Activated CD4-positive, alpha-beta memory T cell treated with anti-CD3 and anti-CD28 coated beads for 36 hours (primary cell): ENCODE measurements around the gene SRL. TPM values are rescaled to one million over a fixed set of nuclear protein-coding genes. Genes with fewer than 3 reads are reported as not detected.

Experiments
- CTCF ChIA-PET: fragments of 350-600 bp; sonication (Branson Sonifier 250); formaldehyde crosslinking; loops from one replicate; lab custom pipeline; 2021; ENCODE audit warnings: antibody characterized with exemption, inconsistent platforms; lab: Charles Lee
- POLR2A ChIA-PET: fragments of 350-600 bp; sonication (Branson Sonifier 250); formaldehyde crosslinking; loops from one replicate; lab custom pipeline; 2021; ENCODE audit warnings: antibody characterized with exemption; lab: Charles Lee
- DNase-seq: peaks from one replicate; pipeline ENCODE4 v3.0.0-alpha.2; 2020
- H3K27ac Mint-ChIP-seq: one replicate; pipeline ENCODE4 v1.8.0; 2021; ENCODE audit warnings: mixed read lengths
- H3K27me3 Mint-ChIP-seq: one replicate; pipeline ENCODE4 v1.8.0; 2021; ENCODE audit warnings: mixed read lengths
- H3K36me3 Mint-ChIP-seq: one replicate; pipeline ENCODE4 v1.8.0; 2021; ENCODE audit warnings: mixed read lengths
- H3K4me1 Mint-ChIP-seq: one replicate; pipeline ENCODE4 v1.8.0; 2021; ENCODE audit warnings: low read depth, mixed read lengths
- H3K4me3 Mint-ChIP-seq: one replicate; pipeline ENCODE4 v1.8.0; 2021; ENCODE audit warnings: mild to moderate bottlenecking, mixed read lengths
- H3K9me3 Mint-ChIP-seq: one replicate; pipeline ENCODE4 v1.8.0; 2021; ENCODE audit warnings: mixed read lengths
- intact Hi-C: fragments of 100-400 bp; cut with micrococcal nuclease; formaldehyde crosslinking; loops from one replicate; pipeline ENCODE4 v1.15.1; 2023
- total RNA-seq, 2 experiments: library from RNA; stranded (reverse); gene quantifications; one replicate each; pipeline ENCODE4 v1.2.3, GENCODE V29; 2021

The SRL gene
- total RNA-seq, 2 experiments from 2014 or later, result not detected

- POLR2A ChIA-PET, result no interaction called here
- Mint-ChIP-seq H3K9me3 (no peaks in the 10 kb centered on the region), H3K27me3 (no peaks in the 10 kb centered on the region), H3K36me3 (no peaks in the 10 kb centered on the region), H3K4me3 (no peak overlapping the region), H3K4me1 (no peaks in the 10 kb centered on the region), H3K27ac (no peak overlapping the region)
- DNase-seq, result no peak
- CTCF ChIA-PET, result interaction anchor here (0.9 to 3.3 kb wide), 2 partner anchors 10 to 61 kb away, joined by 4 to 15 read pairs; no protein-coding TSS in a partner anchor
- intact Hi-C loops, result no loop called here
These were observed 2.6 kb upstream of the SRL start for GRCh38 chr16:4244254-4245076.

- H3K27ac Mint-ChIP-seq, result no peak overlapping the region
- POLR2A ChIA-PET, result no interaction called here
- H3K4me3 Mint-ChIP-seq, result no peak overlapping the region
- H3K4me1 Mint-ChIP-seq, result no peaks in the 10 kb centered on the region
- intact Hi-C loops, result no loop called here
- H3K9me3 Mint-ChIP-seq, result no peaks in the 10 kb centered on the region
- no peaks in the 10 kb centered on the region for H3K36me3 Mint-ChIP-seq
- H3K27me3 Mint-ChIP-seq, result peaks cover 11% of the 10 kb centered on the region
- CTCF ChIA-PET, result no interaction called here
- DNase-seq, result no peak
These were observed 487 bp downstream of the SRL start for GRCh38 chr16:4241258-4241927.

GRCh38 chr16:4240624-4241023 is 1.3 kb downstream of the SRL start:
- H3K4me1 Mint-ChIP-seq, result no peaks in the 10 kb centered on the region
- H3K9me3 Mint-ChIP-seq, result no peaks in the 10 kb centered on the region
- intact Hi-C loops, result no loop called here
- no peak overlapping the region for H3K4me3 Mint-ChIP-seq
- no peak for DNase-seq
- no peaks in the 10 kb centered on the region for H3K36me3 Mint-ChIP-seq
- POLR2A ChIA-PET, result no interaction called here
- CTCF ChIA-PET, result no interaction called here
- peaks cover 11% of the 10 kb centered on the region for H3K27me3 Mint-ChIP-seq
- no peak overlapping the region for H3K27ac Mint-ChIP-seq

- ChIA-PET CTCF (no interaction called here), POLR2A (no interaction called here)
- H3K4me3 Mint-ChIP-seq, result no peak overlapping the region
- H3K27ac Mint-ChIP-seq, result no peak overlapping the region
- no peaks in the 10 kb centered on the region for H3K9me3 Mint-ChIP-seq
- no peaks in the 10 kb centered on the region for H3K36me3 Mint-ChIP-seq
- no peaks in the 10 kb centered on the region for H3K4me1 Mint-ChIP-seq
- H3K27me3 Mint-ChIP-seq, result peaks cover 13% of the 10 kb centered on the region
- DNase-seq, result no peak
- intact Hi-C loops, result no loop called here
These were observed 2.2 kb downstream of the SRL start for GRCh38 chr16:4239682-4240175.

- intact Hi-C loops, result no loop called here
- Mint-ChIP-seq H3K27ac (no peak overlapping the region), H3K27me3 (peaks cover 13% of the 10 kb centered on the region), H3K36me3 (no peaks in the 10 kb centered on the region), H3K9me3 (no peaks in the 10 kb centered on the region), H3K4me3 (no peak overlapping the region), H3K4me1 (no peaks in the 10 kb centered on the region)
- ChIA-PET POLR2A (no interaction called here), CTCF (interaction anchor here (3.4 kb wide), 1 partner anchor 15 kb away, joined by 12 read pairs; no protein-coding TSS in a partner anchor)
- DNase-seq, result no peak
These were observed 2.9 kb downstream of the SRL start for GRCh38 chr16:4239020-4239419.

- ChIA-PET POLR2A (no interaction called here), CTCF (interaction anchor here (1.0 kb wide), 1 partner anchor 1388 kb away, joined by 3 read pairs; no protein-coding TSS in a partner anchor)
- DNase-seq, result no peak
- no peak overlapping the region for H3K4me3 Mint-ChIP-seq
- no peaks in the 10 kb centered on the region for H3K9me3 Mint-ChIP-seq
- H3K27ac Mint-ChIP-seq, result no peak overlapping the region
- no peaks in the 10 kb centered on the region for H3K4me1 Mint-ChIP-seq
- H3K36me3 Mint-ChIP-seq, result no peaks in the 10 kb centered on the region
- H3K27me3 Mint-ChIP-seq, result peaks cover 13% of the 10 kb centered on the region
- intact Hi-C loops, result no loop called here
These were observed 8.4 kb downstream of the SRL start for GRCh38 chr16:4233431-4233830.

GRCh38 chr16:4232541-4233386 is 9.1 kb downstream of the SRL start:
- Mint-ChIP-seq H3K27ac (no peak overlapping the region), H3K27me3 (peaks cover 10% of the 10 kb centered on the region), H3K36me3 (no peaks in the 10 kb centered on the region), H3K4me3 (no peak overlapping the region), H3K9me3 (no peaks in the 10 kb centered on the region), H3K4me1 (no peaks in the 10 kb centered on the region)
- no peak for DNase-seq
- ChIA-PET POLR2A (no interaction called here), CTCF (interaction anchor here (1.0 kb wide), 1 partner anchor 1388 kb away, joined by 3 read pairs; no protein-coding TSS in a partner anchor)
- intact Hi-C loops, result no loop called here

- intact Hi-C loops, result no loop called here
- Mint-ChIP-seq H3K4me1 (no peaks in the 10 kb centered on the region), H3K9me3 (no peaks in the 10 kb centered on the region), H3K27me3 (peaks cover 2% of the 10 kb centered on the region), H3K4me3 (no peak overlapping the region), H3K36me3 (no peaks in the 10 kb centered on the region), H3K27ac (no peak overlapping the region)
- DNase-seq, result no peak
- POLR2A ChIA-PET, result no interaction called here
- CTCF ChIA-PET, result interaction anchor here (1.3 kb wide), 1 partner anchor 294 kb away, joined by 4 read pairs; no protein-coding TSS in a partner anchor
These were observed 10.0 kb downstream of the SRL start for GRCh38 chr16:4231886-4232285.

GRCh38 chr16:4231367-4231766 is 10.5 kb downstream of the SRL start:
- Mint-ChIP-seq H3K27me3 (peaks cover 2% of the 10 kb centered on the region), H3K36me3 (no peaks in the 10 kb centered on the region), H3K4me1 (no peaks in the 10 kb centered on the region), H3K9me3 (no peaks in the 10 kb centered on the region), H3K4me3 (no peak overlapping the region), H3K27ac (no peak overlapping the region)
- no peak for DNase-seq
- intact Hi-C loops, result no loop called here
- ChIA-PET POLR2A (no interaction called here), CTCF (interaction anchor here (1.3 kb wide), 1 partner anchor 294 kb away, joined by 4 read pairs; no protein-coding TSS in a partner anchor)

- no peaks in the 10 kb centered on the region for H3K27me3 Mint-ChIP-seq
- no peaks in the 10 kb centered on the region for H3K36me3 Mint-ChIP-seq
- no peak overlapping the region for H3K4me3 Mint-ChIP-seq
- no peak overlapping the region for H3K27ac Mint-ChIP-seq
- intact Hi-C loops, result no loop called here
- no peaks in the 10 kb centered on the region for H3K4me1 Mint-ChIP-seq
- DNase-seq, result no peak
- CTCF ChIA-PET, result no interaction called here
- no peaks in the 10 kb centered on the region for H3K9me3 Mint-ChIP-seq
- POLR2A ChIA-PET, result no interaction called here
These were observed 14.9 kb downstream of the SRL start for GRCh38 chr16:4227040-4227332.

- no peak for DNase-seq
- H3K4me1 Mint-ChIP-seq, result no peaks in the 10 kb centered on the region
- no peaks in the 10 kb centered on the region for H3K36me3 Mint-ChIP-seq
- no peak overlapping the region for H3K27ac Mint-ChIP-seq
- no peak overlapping the region for H3K4me3 Mint-ChIP-seq
- ChIA-PET CTCF (no interaction called here), POLR2A (no interaction called here)
- intact Hi-C loops, result no loop called here
- no peaks in the 10 kb centered on the region for H3K27me3 Mint-ChIP-seq
- no peaks in the 10 kb centered on the region for H3K9me3 Mint-ChIP-seq
These were observed 15.4 kb downstream of the SRL start for GRCh38 chr16:4226251-4227039.
